Uterus (tissue), 4 donors: ENCODE data around the gene PSMB5. TPM values are rescaled to one million over a fixed set of nuclear protein-coding genes. Genes with fewer than 3 reads are reported as not detected.

Experiments used
- DNase-seq, 2 donors: peaks; one replicate each; pipeline ENCODE4 v3.0.0-alpha.2; 2019 to 2020
- H3K27ac ChIP-seq, 2 donors: fragments of 200-600 bp; sonication (generic); 1 replicate in 1 of 2; 2 replicates in 1 of 2; pipeline ENCODE4 v1.5.1; 2016 to 2018
- H3K27me3 ChIP-seq, 2 donors: fragments of 200-600 bp; sonication (generic); one replicate each; pipeline ENCODE4 v1.5.1; 2018 to 2019; ENCODE audit warnings: control low read depth in 1 of 2
- H3K36me3 ChIP-seq, 2 donors: fragments of 200-600 bp; sonication (generic); one replicate each; pipeline ENCODE4 v1.5.1; 2019; ENCODE audit warnings: control low read depth in 1 of 2
- H3K4me1 ChIP-seq, 2 donors: fragments of 200-600 bp; sonication (generic); one replicate each; pipeline ENCODE4 v1.5.1; 2018 to 2019; ENCODE audit warnings: control low read depth in 1 of 2
- H3K4me3 ChIP-seq, 2 donors: fragments of 200-600 bp; sonication (generic); 1 replicate in 1 of 2; 2 replicates in 1 of 2; pipeline ENCODE4 v1.5.1; 2018 to 2019; ENCODE audit warnings: mild to moderate bottlenecking in 1 of 2
- H3K9me3 ChIP-seq, 2 donors: fragments of 200-600 bp; sonication (generic); one replicate each; pipeline ENCODE4 v1.5.1; 2019; ENCODE audit warnings: control low read depth in 1 of 2
- CTCF ChIP-seq, 4 experiments: fragments of 200-600 bp in 2 of 4; fragments of 450-650 bp in 2 of 4; sonication (generic) in 2 of 4; IDR thresholded peaks; one replicate each; pipeline ENCODE4 v1.5.1; 2016 to 2019; ENCODE audit warnings: antibody characterized with exemption in 4 of 4, mild to moderate bottlenecking in 2 of 4, moderate library complexity in 1 of 4
- POLR2A ChIP-seq, 2 donors: fragments of 450-650 bp; IDR thresholded peaks; one replicate each; pipeline ENCODE4 v1.6.1; 2016; ENCODE audit warnings: antibody characterized with exemption in 2 of 2, mild to moderate bottlenecking in 1 of 2, moderate library complexity in 1 of 2
- intact Hi-C: fragments of 100-400 bp; cut with DNase I; formaldehyde crosslinking; loops from one replicate; pipeline ENCODE4 v1.15.1; 2023; ENCODE audit warnings: low total_unique reads
- total RNA-seq, 4 donors: library from RNA; depleted of rRNA in 3 of 4; stranded (reverse); fragments of >200 nt in 3 of 4; gene quantifications; one replicate each; pipeline versions ENCODE4 v1.1.0 to v1.2.4, GENCODE V29; 2014 to 2023
- donor health status: DM: yes; HTN: yes; CAD: no.

The PSMB5 gene
- total RNA-seq, 4 donors from 2014 or later, result 18.4 to 121 (median 92.0) TPM

GRCh38 chr14:23076785-23077408 is 42.2 kb upstream of the PSMB5 start:
- Histone ChIP-seq H3K4me1 (peaks cover 7% of the 10 kb centered on the region in 2 donors), H3K36me3 (no peaks in the 10 kb centered on the region), H3K4me3 (no peak overlapping the region), H3K27ac (peak overlapping the region; percentile 25 to 71), H3K27me3 (no peaks in the 10 kb centered on the region), H3K9me3 (no peaks in the 10 kb centered on the region)
- TF ChIP-seq CTCF (IDR thresholded peaks at IDR 0.05) (peak; percentile 42 to 59 (median 46)), POLR2A (IDR thresholded peaks at IDR 0.05) (no peak)
- intact Hi-C loops, result no loop called here
- no peak for DNase-seq

- DNase-seq, result no peak
- TF ChIP-seq POLR2A (IDR thresholded peaks at IDR 0.05), result no peak
- TF ChIP-seq CTCF (IDR thresholded peaks at IDR 0.05), result no peak
- no peak overlapping the region for H3K27ac ChIP-seq
- H3K36me3 ChIP-seq, result no peaks in the 10 kb centered on the region
- no peak overlapping the region for H3K4me3 ChIP-seq
- H3K9me3 ChIP-seq, result no peaks in the 10 kb centered on the region
- H3K27me3 ChIP-seq, result no peaks in the 10 kb centered on the region
- peaks cover 8 to 11% of the 10 kb centered on the region in 2 donors for H3K4me1 ChIP-seq
- intact Hi-C loops, result no loop called here
Measured at GRCh38 chr14:23074906-23075305, 40.2 kb upstream of the PSMB5 start.

GRCh38 chr14:23071921-23072539 is 37.3 kb upstream of the PSMB5 start:
- intact Hi-C loops, result no loop called here
- peaks cover 6 to 11% of the 10 kb centered on the region in 2 donors for H3K4me1 ChIP-seq
- TF ChIP-seq POLR2A (IDR thresholded peaks at IDR 0.05) (no peak), CTCF (IDR thresholded peaks at IDR 0.05) (no peak)
- no peaks in the 10 kb centered on the region for H3K27me3 ChIP-seq
- H3K9me3 ChIP-seq, result no peaks in the 10 kb centered on the region
- peak overlapping the region in 1 of 2 donors; percentile 53 for H3K4me3 ChIP-seq
- H3K36me3 ChIP-seq, result no peaks in the 10 kb centered on the region
- peak overlapping the region; percentile 87 to 89 for H3K27ac ChIP-seq
- DNase-seq, result no peak

GRCh38 chr14:23071244-23071920 is 36.7 kb upstream of the PSMB5 start:
- H3K27ac ChIP-seq, result peak overlapping the region; percentile 87 to 89
- TF ChIP-seq CTCF (IDR thresholded peaks at IDR 0.05) (peak in 1 of 4 experiments; percentile 2), POLR2A (IDR thresholded peaks at IDR 0.05) (peak; percentile 42 to 48)
- intact Hi-C loops, result no loop called here
- peaks cover 6 to 11% of the 10 kb centered on the region in 2 donors for H3K4me1 ChIP-seq
- H3K4me3 ChIP-seq, result peak overlapping the region; percentile 53 to 60
- no peaks in the 10 kb centered on the region for H3K9me3 ChIP-seq
- DNase-seq, result peak; percentile 84
- no peaks in the 10 kb centered on the region for H3K36me3 ChIP-seq
- H3K27me3 ChIP-seq, result no peaks in the 10 kb centered on the region
